ENCODE data around the gene EML4.

GRCh38 chr2:42337846-42338566 lies 168.9 kb downstream of the EML4 start:
- TF ChIP-seq CTCF (IDR thresholded peaks at IDR 0.05; ENCODE audit: low read length), result no peak
- TF ChIP-seq EZH2 (optimal IDR thresholded peaks at IDR 0.05; ENCODE audit: low read depth, low read length), result no peak

All from MM.1S (cell line).